GM18498 (cell line): ENCODE measurements around the gene PCED1A.

Experiments
- ATAC-seq: cut with Tn5 transposase; IDR thresholded peaks from one replicate; pipeline ENCODE4 v1.9.1; 2021; ENCODE audit warnings: mild to moderate bottlenecking, moderate library complexity; ENCODE audit not compliant: unreplicated experiment

The PCED1A gene

DNA sequence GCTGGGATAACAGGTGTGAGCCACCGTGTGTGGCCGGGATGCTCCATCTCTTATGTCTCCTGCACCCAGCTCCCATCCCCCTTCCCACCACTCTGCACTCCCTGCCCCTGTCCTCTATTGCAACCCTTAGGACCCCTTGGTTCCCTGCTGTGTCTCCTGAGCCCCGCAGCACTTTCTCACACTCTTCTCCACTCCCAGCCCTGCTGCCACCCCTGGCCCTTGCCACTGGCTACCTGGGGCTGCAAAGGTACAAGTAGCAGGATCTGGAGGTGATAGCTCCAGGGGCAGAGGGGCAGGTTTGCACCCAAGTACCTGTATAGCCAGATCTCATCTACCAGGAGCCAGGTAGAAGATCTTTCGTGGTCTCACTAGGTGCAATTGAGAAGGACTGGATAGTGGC is 33.4 kb downstream of the PCED1A start:
- ATAC-seq = no peak

DNA sequence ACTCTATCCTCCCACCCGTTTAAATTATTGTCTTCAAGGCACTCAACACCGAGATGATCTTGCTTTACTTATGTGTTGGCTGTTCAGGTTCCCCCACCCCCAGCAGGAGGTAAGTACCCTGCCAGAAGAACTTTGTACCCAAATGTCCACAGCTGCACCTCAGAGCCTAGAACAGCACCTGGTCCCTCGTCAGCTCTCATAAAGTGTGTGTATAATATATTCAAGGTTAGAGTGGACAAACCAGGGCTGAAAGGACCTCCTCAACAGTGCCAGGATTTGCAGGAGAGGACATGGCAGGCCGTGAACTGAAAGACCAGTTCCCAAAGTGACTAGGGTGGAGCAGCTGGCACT is 34.1 kb downstream of the PCED1A start:
- ATAC-seq = no peak

DNA sequence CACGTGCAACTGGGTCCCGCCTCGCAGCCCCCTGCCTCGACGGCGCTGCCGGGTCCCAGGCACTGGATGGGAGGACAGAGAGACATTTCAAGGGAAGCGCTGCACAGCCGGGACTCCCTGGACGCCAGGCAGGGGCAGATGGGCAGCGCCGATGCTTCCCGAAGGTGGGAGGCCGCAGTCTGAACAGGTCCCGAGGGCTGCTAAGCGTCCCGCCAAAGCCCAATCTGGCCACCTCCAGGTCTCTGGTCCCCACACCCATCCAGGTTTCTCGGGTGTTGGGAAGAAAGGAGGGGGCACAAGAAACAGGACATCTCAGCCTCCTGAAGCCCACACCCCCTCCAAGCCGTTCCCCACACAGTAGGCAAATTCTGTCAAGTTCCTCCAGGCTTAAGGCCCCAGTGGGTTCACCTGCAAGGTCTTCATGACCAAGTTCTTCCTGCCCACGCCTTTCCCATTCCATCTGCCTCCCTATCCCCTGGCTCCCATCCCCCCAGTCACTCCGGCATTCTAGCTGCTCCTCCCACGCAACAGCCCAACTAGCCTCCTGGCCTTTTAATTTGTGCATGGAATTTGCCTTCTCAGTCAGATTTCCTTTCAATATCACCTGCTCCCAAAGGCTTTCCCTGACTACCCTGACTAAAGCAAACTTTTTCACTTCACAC is 34.6 kb downstream of the PCED1A start:
- no peak for ATAC-seq

DNA sequence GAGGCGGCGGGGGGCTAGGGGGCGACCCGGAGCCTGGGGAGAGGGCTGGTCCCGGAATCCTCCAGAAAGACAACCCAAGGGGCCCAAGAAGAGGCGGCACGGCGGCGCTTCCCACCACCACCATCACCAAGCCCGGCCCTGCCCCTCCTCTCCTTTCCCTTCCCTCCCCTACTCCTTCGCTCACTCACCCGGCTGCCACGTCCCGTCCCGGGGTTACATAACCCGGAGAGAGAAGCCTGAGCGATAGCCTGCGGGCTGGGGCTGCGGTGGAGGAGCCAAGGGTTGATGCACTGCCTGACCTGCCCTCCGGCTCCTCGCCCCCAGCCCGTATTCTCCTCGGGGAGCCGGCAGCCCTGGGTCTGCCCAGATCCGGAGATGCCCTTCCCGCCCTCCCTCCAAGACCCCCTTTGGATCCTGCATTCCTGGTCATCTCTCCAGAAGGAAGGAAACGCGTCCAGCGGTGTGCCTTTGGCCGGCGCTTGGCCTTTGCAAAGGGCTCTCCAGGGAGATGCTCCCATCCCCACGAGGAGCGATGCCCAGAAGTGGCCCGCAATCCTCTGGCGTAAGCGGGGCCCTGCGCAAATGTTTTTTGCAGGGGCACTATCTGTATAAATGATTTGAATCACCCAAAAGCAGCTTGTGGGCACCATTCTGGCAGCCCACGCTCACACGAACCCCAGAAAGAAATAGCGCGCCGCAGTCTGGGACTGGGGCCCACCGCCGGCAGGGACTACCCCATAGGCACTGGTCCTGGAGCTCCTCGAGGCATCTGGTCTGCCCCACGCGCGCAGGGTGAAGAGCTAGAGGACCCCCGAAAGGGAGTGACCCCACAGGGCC is 35.4 kb downstream of the PCED1A start:
- ATAC-seq = no peak

DNA sequence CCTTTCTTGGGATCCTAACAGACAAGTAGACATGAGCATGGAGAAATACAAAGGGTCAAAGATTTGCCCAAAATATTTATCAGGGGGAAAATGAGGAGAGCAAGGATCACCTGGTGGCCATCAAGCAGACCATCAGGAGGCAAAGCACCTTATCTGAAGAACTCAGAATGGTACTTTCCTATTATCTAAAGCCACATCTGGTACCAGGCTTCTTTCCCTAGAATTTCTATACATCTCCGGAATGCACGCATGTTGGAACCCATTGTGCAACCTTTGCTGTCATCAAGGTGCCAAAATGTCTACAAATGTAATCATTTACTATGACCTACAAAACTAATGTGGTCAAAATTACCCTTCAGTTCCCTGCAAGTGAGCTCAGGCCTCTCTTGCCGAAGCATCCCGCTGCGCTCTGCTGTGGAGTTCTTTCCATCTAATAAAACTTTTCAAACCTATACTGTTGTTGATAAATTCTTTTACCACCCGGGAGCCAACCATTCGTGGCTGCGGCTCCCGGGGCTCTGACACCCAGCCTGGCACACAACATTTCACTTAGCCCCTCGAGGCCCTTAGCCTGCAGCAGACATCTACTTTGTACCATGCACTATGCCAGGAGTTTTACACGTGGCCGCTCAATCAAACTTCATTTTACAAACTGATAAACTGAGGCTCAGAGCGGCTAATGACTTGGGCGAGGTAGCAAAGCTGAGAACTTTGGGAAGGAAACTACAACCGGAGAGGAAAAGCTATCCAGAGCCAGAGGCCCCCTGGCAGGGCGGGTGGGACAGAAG is 36.2 kb downstream of the PCED1A start:
- no peak for ATAC-seq

DNA sequence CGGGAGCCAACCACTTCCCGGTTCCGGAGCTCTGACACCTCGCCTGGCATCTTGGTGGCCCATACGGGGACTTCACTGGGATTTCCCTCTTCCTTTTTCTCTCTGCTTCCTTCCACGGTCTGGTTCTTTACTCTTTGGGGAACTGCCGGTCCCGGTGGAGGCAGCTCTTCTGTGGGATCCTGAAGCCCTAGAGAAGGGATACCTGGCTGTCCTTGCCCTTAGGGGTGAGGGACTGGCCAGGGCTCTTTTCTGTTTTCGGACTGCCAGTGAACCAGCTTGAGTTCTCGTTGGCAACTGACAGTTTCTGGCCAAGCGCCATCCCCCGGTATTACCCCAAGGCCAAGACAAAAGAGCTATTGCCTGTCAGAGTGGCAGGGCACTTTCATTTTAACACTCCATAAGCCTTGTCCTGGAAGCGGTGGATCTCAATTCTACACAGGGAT is 39.1 kb downstream of the PCED1A start:
- ATAC-seq = no peak

DNA sequence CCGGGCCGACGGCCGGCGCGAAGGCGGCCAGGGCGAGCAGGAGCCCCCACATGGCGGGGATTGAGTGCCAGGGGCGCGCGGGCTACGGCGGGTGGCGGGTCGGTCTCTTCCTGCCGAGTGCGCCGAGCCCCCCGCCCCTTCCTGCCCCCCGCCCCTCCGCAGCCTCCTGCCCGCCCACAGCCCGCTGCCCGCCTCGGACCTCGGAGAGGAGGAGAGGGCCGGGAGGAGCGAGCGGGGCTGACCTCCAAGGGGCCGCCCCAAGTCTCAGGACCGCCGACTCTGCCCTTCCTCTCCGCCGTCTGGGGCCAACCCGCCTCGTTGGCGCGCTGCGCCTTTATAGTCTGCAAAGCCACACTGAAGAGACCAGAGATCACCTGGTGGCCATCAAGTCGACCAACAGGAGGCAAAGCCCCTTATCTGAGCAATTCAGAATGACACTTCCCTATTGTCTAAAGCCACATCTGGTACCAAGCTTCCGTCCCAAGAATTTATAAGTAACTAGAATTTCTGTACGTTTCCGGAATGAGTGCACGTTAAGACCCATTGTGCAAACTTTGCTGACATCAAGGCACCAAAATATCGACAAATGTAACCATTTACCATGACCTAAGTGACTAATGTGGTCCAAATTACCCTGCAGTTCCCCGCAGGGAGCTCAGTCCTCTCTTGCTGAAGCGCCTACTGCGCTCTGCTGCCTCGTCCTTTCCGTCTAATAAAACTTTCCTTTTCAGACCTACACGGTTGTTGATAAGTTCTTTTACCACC is 39.8 kb downstream of the PCED1A start, which contains the start of gene CPXM1:
Gene CPXM1, minus strand, starts transcription at position 107 of the 765 bp plus-strand sequence. Its CDS starts 55 bp downstream, at position 52.
- no peak for ATAC-seq

DNA sequence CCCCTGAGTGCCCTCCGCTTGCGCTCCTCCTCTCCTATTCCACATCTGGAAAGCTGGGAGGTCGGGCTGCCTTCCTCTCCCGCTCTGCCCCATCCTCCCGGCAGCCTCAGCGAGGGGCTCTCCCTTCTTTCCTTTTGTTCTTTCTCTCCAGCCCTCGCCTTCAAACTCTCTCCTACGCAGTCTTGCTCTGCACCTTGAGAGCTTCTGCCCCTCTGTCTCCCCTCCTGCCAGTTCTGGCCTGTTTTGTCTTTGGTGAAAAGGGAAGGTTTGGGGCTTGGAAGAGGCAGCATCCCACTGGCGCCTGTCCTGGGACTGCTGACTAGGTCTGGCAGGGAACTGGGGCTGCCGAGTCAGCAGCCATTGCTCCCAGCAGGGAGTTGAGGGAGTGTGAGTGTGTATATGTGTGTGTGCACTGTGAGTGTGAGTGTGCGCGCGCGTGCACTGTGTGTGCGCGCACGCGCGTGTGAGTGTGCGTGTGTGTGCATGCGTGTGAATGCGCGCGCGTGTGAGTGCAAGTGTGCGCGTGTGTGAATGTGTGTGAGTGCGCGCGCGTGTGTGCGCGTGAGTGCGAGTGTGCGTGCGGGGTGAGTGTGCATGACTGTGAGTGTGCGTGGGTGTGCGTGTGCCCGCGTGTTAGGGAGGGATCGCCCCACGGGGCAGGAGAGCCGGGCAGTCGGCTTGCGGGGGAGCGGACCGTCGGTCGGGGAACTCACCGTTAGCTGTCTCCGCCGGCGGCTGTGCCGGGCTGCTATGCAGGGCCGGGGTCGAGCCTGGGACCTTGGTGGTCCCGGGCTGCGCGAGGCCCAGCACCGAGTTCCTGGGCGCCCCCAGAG is 40.6 kb downstream of the PCED1A start:
- ATAC-seq = no peak

DNA sequence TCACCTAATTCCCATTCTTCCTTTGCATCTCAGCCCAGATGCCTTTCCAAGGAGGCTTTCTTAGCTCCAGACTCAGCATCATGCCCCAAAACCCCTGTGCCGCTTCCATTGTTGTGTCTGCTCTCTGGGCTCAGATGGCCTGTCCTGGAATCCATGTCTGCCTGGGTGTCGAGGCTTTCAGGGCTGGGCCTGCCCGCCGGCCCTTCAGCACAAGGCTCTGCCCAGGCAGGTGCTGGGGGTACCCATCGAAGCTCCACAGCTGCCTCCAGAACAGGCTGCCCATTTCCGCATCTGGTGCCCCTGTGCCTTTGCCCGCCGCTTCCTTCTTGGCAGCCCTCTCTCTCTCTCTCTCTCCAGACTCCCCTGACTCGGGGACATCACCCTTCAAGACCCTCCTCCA is 41.2 kb downstream of the PCED1A start:
- no peak for ATAC-seq

DNA sequence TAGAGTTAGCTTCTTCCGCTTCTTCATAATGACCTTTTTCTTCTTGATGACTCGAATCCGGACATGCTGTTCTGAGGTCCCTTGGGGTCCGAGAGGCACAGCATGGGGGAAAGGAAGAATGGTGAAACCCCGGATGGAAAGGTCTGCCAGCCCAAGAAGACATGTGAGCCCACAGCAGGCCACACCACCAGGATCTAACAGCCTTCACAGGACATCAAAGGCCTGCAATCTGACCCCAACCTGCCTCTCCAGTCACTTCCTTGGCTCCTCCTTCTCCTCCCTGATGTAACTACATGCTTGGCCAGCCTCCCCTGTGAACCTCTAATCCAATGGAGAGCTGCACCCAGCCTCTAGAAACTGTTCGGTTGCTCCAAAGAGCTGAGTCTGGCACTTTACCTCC is 41.6 kb downstream of the PCED1A start:
- no peak for ATAC-seq

DNA sequence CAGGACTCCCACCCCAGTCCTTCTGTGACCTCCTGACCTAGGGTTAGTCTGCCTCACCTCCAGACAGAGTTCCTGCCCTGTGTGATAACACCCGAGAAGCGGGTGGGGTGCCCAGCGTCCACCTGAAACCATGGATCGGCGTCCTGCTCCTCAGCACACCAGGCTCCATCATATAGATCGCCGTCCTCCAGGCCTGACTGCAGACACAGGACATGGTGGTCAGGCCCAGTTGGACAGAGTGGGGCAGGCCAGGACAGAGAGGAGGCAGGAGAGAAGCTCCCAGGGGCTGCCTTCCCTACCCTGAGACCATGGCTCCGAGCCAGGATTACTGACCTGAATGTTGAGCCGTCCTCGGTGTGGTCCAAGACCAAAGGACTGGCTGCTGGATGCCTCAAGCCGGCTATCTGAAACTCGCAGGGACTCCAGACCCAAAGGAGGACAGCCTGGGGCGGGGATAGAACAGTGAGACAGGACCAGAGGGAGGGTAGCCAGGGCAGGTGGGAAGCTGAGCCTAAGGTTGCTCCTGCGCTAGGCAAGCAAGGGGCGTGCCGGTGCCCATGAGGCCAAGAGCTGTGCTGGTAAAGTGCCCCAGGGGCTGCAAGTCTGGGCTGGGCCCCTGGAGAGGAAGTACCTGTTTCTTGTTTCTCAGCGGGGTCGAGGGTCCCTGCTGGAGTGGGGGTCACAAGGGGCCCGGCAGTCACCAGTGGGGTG is 42.2 kb downstream of the PCED1A start:
- ATAC-seq = no peak

DNA sequence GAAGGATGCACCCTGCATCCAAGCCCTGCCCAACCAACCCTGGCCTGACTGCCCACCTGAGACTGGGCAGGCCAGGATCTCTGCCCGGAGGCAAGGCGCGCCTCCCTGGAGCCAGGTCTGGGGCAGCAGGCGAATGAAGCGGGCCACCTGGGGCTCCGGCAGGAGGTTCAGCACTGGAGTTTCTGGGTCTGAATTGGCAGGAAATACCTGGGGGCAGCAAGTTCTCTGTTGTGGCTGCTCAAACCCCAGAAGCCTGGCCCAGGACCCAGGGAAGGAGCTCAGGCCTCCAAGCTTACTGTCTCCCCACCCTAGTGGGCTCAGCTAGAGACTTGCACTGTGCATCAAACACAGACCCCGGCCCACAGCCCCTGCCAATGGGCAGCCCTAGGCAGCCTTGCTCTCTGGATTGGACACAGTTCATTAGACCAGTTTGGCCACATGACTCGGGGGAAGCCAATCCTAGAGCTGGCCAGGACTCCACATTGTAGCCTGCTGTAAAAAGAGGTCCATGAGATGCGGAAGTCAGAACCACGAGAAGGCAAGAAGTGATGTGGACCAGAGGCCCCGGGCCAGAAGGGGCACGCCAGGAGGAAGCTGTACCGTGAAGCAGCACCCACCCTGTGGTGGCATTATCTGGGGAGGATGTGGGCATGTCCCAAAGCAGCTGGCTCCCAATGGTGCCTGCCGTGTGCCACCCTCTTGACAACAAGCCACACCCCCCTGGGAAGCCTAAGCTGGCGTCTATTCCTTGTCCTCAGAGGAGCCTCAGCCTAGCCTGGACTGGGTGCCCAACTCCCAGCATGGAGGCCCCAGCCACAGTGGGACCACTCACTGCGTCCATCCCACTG is 43.1 kb downstream of the PCED1A start:
- no peak for ATAC-seq

DNA sequence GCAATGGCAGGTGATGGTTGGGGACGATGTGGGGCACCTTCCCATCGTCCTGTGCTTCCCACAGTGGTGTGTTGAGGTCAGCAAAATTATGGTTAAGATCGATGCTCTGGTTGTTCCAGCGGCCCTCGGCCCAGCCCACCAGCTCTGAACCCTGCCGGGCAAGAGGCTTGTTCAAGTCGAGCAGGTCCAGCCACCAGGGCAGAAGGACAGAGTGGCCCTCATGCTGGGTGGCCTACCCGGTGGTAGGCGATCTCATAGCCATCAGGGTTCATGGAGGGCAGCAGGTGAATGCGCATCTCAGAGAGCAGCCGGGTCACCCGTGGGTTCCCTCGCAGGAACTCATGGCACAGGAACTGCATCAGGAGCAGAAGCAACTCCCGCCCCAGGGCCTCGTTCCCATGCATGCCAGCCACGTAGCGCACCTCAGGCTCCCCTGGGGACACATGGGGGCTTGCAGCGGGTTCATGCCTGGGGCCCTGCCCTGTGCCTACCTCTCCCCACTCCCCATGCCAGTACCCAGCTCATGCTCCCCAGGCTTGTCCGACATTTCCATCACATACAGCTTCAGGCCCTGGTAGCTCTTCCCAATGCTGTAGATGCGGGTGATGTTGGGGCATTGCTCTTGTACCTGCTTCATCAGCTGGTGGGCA is 44.3 kb downstream of the PCED1A start:
- no peak for ATAC-seq

DNA sequence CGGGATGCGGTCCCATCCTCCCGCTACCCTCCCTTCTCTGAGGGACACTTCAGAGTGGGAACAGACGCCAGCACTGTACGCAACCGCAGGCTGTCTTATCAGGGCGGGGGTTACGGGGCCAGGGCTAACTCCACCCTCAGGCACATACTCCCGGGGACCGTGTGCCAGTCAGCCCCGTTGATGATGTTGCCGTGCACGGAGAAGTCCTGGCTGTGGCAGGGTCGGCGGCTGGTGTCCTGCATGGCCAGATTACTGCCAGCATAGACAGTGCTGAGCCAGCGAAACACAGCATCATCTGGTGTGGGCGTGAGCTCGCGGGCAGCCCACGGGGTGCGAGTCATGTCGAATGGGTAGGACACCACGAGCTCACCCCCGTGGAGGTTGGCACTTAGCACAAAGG is 45.0 kb downstream of the PCED1A start:
- no peak for ATAC-seq

DNA sequence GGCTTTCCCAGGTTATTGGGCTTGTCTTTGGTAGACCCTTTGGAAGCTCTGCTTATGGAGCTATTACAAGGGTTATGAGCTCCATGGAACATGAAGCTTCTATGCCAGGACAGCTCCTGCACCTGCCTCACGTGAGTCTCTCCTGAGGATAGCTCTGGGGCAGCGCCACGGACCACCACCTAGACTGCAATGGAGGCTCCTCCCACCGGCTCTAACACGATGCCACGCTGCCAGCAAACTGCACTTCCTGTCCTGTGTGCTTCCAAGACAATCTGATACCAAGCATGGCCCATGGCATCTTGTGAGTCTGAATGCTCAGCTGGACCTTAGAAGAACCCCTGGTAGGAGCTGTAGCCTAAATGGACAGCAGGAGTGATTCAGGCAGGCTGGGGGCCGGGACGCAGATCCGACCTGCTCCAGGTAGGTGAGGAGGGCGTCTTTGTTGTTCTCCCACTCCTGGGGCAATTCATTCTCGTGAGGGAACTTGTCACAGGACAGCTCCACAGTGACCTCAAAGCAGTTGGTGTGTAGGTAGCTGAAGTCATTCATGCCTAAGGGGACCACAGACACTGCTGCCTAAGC is 45.5 kb downstream of the PCED1A start:
- ATAC-seq = no peak

DNA sequence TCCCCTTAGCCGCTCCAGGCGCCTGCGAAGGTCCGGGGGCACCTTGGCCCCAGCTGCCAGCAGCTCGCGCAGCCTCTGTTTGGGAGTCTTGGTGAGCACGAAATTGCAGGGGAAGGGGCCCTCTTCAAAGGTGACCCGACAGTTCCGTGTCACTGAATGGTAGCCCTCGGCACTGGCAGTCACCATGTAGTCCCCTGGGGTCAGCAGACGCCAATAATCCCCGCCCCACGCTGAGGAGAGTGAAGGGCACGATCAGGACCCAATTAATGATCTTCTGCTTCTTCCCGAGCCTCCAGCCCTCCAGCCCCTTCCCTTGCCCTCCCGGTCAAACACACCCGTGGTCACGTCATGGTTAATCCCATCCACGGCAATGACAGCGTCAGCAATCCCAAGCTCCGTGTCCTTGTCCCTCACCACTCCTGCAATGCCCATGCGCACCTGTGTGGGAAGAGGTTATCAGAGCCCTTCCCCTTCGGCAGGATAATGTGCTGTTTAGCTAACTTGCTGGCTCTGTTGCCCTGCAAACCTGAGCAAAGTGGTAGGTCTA is 46.2 kb downstream of the PCED1A start:
- no peak for ATAC-seq

DNA sequence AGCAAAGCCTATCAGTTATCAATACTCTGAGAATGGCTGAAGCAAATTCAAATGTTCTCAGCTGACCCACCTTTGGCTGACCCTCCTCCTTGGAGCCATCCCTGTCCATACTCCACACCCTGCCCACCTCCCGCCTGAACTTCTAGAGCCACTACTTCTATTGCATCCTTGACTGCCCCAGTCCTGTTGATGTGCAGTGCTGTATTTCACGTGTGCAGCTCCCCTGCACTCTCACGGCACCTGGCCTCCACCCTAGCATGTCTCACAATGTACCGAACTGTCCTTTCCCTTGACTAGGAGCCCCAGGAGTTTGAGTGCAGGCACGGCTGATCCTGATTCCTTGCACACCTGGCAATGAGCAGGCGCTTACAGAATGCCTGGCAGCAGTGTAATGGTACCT is 47.0 kb downstream of the PCED1A start:
- no peak for ATAC-seq
